HG03103 (cell line): ENCODE measurements around the gene SCT.
A peak's percentile ranks its signal among the peaks of the same experiment; 100 is the strongest.

Experiments used
- ATAC-seq: cut with Tn5 transposase; IDR thresholded peaks from one replicate; pipeline ENCODE4 v1.9.1; 2021; ENCODE audit warnings: low read depth; ENCODE audit not compliant: unreplicated experiment

SCT gene

DNA sequence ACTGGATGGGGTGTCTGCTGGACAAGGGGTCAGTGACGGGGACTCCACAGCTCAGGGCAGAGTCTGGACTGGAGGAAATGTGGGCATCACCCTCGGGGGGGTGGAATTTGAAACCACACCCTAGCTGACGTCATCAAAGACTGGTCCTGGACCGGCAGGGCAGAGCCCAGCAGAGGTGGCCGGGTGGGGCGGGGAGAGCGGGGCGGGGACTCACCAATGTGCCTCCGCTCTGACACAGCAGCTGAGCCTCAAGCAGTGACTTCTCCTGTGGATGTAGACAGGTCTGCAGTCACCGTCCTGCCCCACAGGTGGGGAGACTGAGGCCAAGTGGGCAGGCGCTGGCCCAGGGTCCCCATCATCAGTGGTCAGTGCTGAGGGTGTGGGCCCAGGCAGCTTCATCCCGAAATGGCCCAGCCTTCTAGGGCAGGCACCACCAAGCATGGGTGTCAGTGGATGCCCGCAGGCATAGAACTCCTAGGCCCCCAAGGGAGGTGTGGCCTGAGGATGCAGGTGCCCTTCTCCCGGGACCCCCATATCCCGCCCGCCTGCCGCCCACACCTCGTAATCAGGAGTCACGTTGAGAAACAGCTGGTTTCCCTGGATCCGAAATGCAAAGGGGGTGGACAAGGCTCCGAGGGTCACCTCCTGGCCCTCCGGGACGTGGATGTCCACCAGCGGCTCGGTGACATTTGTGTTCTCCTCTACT lies 2.8 kb downstream of the SCT start:
- ATAC-seq: no peak

DNA sequence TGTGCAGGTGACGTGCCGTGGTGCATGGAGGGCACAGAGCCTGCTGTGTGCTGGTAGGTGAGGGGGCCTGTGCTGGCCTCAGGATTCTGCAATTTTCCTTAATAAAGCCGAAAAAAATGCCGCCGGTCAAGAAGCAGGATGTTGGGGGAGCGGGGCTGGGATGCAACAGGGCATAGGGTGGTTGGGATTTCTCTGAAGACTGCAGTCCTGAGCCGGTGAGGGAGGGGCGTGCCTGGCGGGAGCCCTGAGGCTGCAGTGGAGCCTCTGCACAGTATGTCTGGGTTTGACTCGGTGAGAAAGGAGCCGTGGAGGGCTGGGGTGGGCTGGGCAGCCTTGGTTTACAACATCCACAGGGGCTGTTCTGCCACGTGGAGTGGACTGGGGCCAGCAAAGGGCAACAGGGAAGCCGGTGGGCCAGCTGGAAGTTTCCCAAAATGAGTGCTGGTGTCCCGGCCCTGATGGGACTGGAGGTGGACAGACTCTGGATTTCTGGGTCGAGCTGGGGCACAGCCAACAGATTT lies 3.6 kb downstream of the SCT start:
- no peak for ATAC-seq

DNA sequence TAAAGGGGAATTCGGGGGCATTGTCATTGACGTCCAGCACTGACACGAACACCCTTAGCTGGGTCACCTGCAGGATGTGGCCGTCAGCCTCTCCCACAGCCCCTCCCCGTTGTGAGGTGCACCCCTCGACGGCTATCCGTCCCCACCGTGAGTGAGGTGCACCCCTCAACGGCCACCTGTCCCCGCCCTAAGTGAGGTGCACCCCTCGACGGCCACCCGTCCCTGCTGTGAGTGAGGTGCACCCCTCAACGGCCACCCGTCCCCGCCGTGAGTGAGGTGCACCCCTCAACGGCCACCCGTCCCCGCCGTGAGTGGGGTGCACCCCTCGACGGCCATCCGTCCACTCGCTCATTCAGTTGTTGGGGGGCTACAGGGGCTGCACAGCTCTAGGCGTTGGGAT lies 5.1 kb downstream of the SCT start:
- ATAC-seq: no peak

DNA sequence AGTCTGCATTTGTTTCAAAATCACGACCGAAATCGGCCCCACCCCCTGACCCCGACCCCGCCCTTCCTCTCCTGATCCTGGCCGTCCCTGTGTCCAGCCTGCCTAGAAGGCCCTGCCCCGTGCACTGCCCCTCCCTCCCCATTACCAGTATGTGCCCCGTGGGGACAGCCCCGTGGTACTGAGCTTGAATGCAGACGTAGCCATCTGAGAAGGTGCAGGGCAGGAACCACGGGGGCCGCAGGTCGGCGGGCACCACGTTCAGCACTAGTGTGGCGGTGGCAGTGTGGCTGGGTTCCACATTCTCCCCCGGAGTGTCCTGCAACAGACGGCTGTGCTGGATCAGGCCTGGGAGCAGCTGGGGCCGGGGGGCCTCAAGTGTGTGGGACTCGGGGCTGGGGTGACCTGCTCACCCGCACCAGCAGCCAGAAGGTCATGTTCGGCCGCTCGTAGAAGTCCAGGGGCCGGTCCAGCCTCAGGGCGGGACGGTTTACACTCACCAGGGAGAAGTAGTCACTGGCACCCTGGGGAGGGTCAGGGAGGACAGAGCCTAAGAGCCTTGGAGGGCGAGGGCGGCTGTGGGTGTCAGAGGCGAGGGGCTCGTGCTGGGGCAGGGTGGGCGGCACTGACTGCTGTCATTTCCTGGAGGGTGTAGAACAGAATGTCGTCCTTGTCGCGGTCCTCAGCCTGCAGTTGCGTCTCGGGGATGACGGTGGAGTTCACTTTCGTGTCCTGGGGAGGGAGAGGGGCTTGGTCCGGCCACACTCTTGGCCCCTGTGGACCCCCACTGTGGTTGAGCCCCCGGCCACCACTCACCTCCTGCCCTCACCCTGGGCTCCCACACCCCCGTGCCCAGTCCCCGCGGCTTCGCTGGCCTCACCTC lies 5.8 kb downstream of the SCT start:
- ATAC-seq: no peak

DNA sequence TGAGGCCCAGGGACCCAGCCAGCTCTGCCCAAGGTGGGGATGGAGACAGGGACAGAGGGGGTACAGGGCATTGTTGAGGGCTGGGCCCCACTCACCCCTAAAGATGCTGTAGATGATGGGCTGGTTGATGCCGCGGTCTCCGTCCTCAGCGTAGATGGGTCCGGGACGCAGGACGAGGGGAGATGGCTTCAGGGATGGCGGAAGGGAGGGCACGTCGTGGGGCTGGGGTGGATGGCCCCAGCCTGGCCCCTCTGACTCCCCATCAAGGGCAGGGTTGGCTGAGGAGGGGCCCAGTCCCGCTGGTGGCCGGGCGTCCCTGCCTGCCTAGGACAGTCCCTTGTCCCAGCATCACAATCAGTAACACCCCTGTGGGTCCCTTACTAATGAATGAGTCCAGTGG lies 6.8 kb downstream of the SCT start:
- no peak for ATAC-seq

DNA sequence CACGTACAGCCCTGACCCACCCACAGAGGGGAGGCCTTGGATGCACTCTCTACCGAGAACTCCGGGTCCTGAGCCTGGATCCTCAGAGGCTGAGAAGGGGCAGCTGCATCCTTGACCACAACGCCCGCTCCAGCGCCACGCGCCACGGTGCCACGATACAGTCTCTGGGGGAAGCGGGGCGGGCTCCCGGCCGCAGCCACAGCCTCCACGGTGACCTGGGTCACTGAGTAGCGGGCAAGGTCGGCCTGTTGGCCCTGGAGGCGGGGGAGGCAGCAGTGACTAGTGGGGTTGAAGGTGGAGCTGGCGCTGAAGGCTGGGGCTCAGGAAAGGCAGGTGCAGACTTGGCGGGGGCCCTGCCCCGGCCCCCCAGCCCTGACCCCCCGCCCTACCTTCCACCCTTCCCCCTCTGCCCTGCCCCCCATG lies 7.3 kb downstream of the SCT start:
- no peak for ATAC-seq

DNA sequence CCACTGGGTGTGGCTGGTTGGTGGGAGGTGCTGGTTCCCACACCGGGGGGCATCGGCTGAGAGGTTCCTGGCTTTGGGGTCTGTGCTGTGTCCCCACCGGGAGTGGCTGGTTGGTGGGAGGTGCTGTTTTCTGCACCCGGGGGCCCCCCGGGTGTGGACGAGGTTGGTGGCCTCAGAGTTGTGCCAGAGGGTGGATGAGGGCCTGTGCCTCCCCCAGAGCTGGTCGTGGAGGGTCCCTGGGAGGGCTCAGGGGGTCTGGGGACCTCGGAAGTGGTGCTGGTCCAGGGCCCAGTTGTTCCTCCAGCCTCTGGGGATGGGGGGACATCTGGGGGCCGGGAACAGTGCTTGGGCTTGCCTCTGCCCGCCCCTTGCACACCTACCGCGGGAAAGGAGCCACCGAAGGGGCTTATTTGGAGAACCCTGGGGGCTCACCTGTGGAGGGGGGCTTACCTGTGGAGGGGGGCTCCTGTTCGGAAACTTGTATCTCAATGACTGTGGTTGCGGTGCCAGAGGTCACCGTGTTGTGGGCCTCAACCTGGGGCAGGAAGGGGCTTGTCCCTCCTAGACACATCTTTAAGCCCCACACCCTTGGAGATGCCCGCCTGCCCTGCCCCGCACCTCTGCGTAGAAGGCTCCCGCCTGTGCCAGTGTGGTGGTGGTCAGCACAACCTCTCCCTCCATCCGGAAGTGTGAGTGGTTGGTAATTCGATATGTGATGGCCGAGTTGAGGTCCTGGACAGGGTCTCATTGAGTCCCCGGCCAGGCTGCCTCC lies 7.9 kb downstream of the SCT start:
- ATAC-seq: no peak

DNA sequence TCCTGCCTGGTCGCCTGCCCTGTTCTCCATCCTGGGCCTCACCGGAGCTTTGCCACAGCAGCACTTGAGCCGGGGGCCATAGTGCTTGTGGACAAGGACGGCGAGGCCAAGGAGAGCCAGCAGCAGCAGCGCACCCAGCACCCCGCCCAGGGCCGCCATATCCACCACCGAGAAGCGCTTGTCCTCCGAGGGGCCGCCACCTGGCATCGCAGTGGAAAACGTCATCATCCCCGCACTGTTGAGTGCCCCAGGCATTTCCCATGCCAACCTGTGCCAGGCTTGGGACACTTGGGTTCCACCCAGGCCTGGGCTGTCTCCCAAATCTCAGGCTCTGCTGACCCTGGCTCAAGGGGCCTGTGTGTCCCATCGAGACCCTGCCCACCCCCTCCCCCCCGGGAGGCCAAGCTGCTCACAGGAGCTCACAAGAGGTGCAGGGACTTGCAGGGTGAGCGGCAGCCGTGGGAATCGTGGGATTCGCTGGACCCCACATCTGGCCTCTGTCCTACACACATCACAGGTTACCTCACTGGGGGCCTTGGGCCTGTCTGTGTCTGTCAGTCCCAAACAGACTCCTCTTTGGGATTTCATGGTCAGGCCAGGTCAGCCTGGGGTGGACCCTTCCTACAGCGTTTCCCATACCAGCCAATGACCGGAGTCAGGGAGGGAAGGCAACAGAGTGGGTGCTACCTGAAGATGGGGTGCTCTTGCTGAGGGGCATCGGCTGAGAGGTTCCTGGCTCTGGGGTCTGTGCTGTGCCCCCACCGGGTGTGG lies 8.9 kb downstream of the SCT start:
- no peak for ATAC-seq

DNA sequence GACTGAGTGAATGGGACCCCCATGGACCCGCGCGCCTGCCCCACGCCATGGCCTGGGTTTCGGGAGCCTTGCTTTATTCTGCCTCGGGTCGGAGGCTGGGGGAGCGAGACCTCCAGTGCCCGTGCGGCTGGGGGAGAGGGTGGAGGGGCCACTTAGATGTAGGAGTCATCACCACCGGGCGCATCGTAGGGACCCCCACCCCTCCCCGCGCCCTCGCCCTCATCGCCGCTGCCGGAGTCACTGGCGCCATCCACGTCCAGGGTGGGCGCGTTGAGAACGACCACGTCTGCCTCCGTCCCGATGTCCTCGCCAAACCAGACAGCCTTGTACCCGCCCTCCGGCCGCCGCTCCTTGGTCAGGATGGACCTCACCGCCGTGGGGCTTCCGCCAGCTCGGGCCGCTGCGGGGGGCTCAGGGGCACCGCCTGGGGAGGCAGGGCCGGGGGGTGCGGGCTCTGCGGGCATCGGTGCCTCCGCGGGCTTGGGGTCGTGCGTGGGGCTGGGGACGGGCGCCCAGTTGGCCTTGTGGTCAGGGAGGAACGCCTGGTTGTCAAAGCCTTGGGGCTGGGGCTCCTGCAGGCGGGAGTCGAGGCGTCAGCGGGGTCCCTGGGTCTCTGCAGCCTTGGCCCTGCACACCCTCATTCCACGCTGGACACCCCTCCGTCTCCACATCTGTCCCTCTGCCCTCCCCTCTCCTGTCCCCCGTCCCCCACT lies 9.6 kb downstream of the SCT start:
- ATAC-seq: no peak

DNA sequence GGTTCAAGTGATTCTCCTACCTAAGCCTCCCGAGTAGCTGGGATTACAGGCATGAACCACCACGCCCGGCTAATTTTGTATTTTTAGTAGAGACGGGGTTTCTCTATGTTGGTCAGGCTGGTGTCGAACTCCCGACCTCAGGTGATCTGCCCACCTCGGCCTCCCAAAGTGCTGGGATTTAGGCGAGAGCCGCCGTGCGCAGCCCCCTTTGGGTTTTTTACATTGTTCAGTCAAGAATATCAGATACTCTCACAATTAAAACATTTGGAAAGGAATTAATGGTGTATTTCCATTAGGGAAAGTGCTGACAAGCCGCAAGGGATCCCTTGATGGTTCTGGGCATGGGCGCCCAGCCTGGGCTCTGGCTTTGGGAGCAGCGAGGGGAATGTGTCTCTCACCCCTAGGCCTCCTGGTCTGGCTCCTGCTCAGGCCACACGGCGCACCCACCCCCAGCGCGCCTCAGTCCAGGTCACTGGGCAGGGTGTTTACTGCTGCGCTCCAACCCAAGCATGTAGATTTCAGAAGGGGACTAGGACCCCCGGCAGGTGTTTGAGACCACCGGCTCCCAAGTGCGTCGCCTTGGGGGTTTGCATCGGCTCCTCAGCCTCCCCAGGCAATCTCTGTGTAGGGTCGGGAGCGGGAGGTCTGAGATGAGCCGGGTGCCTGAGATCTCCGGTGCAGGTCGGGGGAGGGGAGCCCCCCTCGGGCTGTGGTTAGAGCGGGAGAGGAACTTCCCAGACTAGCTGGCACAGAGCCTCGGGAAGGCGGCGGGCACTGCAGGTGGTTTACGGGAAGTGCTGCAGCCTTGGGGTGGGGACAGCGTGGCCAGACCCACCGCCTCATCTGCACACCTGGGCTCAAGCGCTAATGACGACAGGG lies 10.4 kb downstream of the SCT start:
- ATAC-seq: no peak

DNA sequence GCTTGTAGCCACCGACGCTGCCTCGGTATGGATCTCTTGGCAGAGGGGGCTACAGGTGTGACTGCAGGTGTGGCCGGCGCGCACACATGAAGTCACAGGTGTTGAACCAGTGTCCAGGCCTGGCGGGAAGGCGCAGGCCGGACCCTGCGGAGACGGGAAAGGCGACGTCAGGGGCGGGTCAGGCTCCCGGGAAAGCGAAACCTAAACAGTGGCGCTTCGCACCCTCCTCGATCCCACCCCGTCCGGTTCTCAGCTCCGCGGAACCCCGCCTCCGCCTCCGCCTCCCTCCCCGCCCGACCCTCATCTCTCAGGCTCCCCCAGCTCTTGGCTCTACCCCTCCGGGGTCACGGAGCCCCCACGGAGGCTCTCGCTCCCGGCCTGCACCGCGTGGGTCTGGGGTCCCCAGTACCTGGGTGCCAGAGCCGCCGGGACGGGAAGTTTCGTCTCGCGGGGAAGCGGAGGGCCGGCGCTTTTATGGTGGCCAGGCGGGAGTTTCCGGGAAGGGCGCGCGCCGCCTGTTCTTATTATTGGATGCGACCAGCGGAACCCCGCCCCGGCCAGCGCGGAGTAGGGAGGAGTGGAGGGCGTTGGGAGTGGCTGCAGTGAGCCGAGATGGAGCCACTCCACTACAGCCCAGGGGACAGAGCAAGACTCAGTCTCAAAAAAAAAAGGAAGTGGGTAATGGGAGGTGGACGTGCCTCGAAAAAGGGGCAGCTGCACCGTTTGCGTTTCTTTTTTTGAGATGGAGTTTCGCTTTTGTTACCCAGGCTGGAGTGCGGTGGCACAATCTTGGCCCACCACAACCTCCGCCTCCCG lies 11.3 kb downstream of the SCT start, which contains the start of gene IRF7:
Gene IRF7, minus strand, starts transcription at position 447 of the 816 bp plus-strand sequence. CDS start 586 bp downstream, outside the sequence.
- ATAC-seq: peak; percentile 74

DNA sequence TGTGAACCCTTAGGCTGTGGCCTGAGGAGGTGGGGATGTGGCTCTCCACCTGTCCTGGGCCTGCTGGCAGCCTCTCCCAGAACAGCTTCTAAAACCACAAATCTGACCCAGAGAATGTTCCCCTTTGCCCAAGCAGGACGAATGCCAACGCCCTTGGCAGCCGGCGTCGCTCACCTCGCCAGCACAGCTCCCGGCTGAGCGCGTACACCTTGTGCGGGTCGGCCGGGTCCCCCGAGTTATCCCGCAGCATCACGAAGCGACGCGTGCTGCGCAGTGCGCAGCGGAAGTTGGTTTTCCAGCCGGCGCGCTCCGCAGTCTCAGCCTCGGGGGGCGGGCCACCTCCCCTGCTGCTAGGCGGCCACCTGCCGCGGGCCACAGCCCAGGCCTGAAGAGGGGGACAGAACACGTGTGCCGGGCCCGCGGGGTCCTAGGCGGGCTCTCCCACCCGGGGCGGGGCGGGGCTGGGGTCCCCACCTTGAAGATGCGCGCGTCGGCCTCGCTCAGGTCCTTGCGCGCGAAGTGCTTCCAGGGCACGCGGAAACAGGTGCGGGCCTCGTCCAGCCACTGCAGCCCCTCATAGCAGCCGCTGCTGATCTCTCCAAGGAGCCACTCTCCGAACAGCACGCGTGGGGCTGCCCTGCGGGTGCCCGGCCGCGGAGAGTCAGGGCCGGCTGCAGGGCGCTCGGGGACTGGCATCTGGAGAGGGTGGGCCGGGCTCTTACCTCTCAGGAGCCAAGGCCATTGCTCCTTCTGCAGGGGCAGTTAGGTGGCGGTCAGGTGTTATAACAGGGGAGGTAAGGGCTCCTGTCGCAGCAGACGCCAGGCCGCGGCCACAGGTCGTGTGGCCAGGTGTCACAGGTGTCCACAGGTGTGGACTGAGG lies 12.1 kb downstream of the SCT start:
- ATAC-seq: peak; percentile 2

DNA sequence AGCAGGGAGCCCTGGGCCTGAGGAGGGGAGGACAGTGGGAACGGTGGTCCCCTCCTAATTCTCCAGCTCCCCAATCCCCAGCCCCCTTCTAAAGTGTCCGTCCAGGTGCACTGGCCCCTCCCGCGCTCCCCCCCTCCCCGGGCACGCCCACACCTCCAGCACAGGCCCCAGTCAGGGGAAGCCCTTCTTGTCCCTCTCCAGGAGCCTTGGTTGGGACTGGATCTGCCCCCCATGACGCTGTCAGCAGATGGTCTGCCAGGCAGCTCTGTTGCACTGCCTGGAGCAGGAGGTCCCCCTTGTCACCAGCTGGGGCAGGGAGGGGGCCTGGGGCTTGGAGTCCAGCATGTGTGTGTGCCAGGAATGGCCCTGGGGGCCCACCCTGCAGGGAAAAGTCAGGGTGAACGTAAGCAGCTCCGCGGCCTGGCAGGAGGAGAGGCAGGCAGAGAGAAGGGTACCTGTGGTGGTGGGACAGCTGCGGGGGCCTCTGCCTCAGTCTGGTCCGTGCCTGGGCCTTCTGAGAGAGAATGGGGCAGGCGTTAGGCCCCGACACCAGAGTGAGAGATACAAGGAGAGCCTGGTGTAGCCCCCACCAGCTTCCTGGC lies 12.9 kb downstream of the SCT start:
- no peak for ATAC-seq

DNA sequence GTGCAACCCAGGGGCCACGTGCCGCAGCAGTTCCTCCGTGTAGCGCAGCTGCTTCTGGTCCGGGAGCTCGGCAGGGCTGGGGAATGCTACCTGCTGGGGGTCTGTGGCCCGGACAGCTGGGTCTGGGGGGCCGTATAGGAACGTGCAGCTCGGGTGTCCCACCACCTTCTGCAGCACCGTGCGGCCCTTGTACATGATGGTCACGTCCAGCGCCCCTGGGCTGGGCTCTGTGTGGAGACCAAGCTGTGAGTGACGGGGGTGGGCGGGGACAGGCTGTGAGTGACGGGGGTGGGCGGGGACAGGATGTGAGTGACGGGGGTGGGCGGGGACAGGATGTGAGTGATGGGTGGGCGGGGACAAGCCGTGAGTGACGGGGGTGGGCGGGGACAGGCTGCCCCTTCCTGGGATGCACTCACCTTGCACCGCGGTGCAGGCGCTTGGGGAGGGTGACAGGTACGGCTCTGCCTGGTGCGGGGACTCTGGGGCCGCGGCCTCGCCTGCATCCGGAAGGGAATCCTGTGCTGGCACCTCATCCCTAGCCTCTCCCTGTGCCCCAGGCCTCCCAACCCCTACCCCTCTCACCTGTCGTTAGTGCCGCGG lies 13.5 kb downstream of the SCT start:
- ATAC-seq: no peak

DNA sequence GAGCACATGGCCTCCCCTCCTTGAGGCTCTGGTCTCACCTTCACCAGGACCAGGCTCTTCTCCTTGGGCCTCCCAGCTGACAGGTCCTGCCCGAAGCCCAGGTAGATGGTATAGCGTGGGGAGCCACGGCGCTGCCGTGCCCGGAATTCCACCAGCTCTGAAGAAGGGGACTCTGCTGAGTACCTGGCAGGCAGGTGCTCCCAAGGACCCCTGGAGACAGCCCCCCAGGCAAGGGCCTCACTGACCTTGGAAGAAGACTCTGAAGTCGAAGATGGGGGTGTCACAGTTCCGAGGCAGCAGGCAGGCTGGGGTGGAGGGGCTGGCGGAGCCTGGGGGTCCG lies 14.1 kb downstream of the SCT start:
- ATAC-seq: no peak
